Keratinocyte (primary cell): ENCODE data around the gene DMRT3. TPM values are rescaled to one million over a fixed set of nuclear protein-coding genes. Genes with fewer than 3 reads are reported as not detected.

Experiments used
- DNase-seq: peaks from one replicate; pipeline ENCODE4 v3.0.0-alpha.2; 2011; ENCODE audit warnings: low read depth, missing footprints, low spot score
- FAIRE-seq: peaks from 2 replicates; lab custom pipeline; 2011; peaks lifted over from hg19 to GRCh38; lab: Jason Lieb, UNC
- H2AFZ ChIP-seq: 2 replicates; pipeline ENCODE4 v1.6.0; 2012; ENCODE audit warnings: low read length, control low read depth, inconsistent platforms; ENCODE audit not compliant: control insufficient read depth
- H3K27ac ChIP-seq: 2 replicates; pipeline ENCODE4 v1.5.1; 2011; ENCODE audit warnings: low read length; ENCODE audit not compliant: control insufficient read depth, insufficient read depth
- H3K27me3 ChIP-seq: 3 replicates; pipeline ENCODE4 v1.6.0; 2011; ENCODE audit warnings: low read length; ENCODE audit not compliant: control insufficient read depth, insufficient read depth; ENCODE audit errors: extremely low read depth
- H3K36me3 ChIP-seq, 2 experiments: 2 replicates in 1 of 2; 3 replicates in 1 of 2; pipeline ENCODE4 v1.5.1; 2011; ENCODE audit warnings: low read length in 2 of 2, mild to moderate bottlenecking in 1 of 2; ENCODE audit not compliant: control insufficient read depth in 2 of 2, insufficient read depth in 2 of 2; ENCODE audit errors: extremely low read depth in 1 of 2
- H3K4me1 ChIP-seq: 3 replicates; pipeline ENCODE4 v1.5.1; 2011; ENCODE audit warnings: low read length; ENCODE audit not compliant: control insufficient read depth, insufficient read depth; ENCODE audit errors: extremely low read depth
- H3K4me2 ChIP-seq: 3 replicates; pipeline ENCODE4 v1.6.0; 2011; ENCODE audit warnings: low read depth, low read length; ENCODE audit not compliant: control insufficient read depth, insufficient read depth; ENCODE audit errors: extremely low read depth
- H3K4me3 ChIP-seq, 3 experiments: fragments of 200-600 bp in 1 of 3; sonication (generic) in 1 of 3; 2 replicates in 2 of 3; 3 replicates in 1 of 3; pipeline ENCODE4 v1.5.1; 2011 to 2016; ENCODE audit warnings: low read length in 3 of 3, mild to moderate bottlenecking in 3 of 3, control low read depth in 2 of 3, inconsistent platforms in 1 of 3, low read depth in 1 of 3, mixed read lengths in 1 of 3, mixed run types in 1 of 3, moderate library complexity in 1 of 3; ENCODE audit not compliant: control insufficient read depth in 2 of 3, insufficient read depth in 2 of 3; ENCODE audit errors: extremely low read depth in 1 of 3
- H3K79me2 ChIP-seq: 2 replicates; pipeline ENCODE4 v1.6.0; 2012; ENCODE audit warnings: low read length; ENCODE audit not compliant: control insufficient read depth, insufficient read depth
- H3K9ac ChIP-seq: 3 replicates; pipeline ENCODE4 v1.6.0; 2011; ENCODE audit warnings: low read length; ENCODE audit not compliant: control insufficient read depth, insufficient read depth; ENCODE audit errors: extremely low read depth
- H3K9me1 ChIP-seq: 3 replicates; pipeline ENCODE4 v1.6.0; 2011; ENCODE audit warnings: low read length; ENCODE audit not compliant: control insufficient read depth, insufficient read depth; ENCODE audit errors: extremely low read depth
- H3K9me3 ChIP-seq: 2 replicates; pipeline ENCODE4 v1.5.1; 2012; ENCODE audit warnings: low read depth, low read length; ENCODE audit not compliant: control insufficient read depth
- H4K20me1 ChIP-seq: 3 replicates; pipeline ENCODE4 v1.6.0; 2011; ENCODE audit warnings: low read length; ENCODE audit not compliant: control insufficient read depth, insufficient read depth; ENCODE audit errors: extremely low read depth
- CTCF ChIP-seq, 3 experiments: IDR thresholded peaks in 1 of 3; conservative IDR thresholded peaks in 1 of 3; optimal IDR thresholded peaks in 1 of 3; 2 replicates in 2 of 3; 3 replicates in 1 of 3; pipeline versions ENCODE3 to v1.5.1; 2011; ENCODE audit warnings: low read length in 3 of 3, mild to moderate bottlenecking in 3 of 3, moderate library complexity in 2 of 3, control low read depth in 1 of 3, inconsistent platforms in 1 of 3; ENCODE audit not compliant: insufficient read depth in 2 of 3; ENCODE audit errors: extremely low read depth in 1 of 3
- EZH2 ChIP-seq: IDR thresholded peaks from one replicate; pipeline ENCODE4 v1.6.1; 2012; ENCODE audit warnings: inconsistent platforms, mild to moderate bottlenecking, low read length, moderate library complexity
- dilution Hi-C: fragments of 300-500 bp; cut with MboI; formaldehyde crosslinking; loops from one replicate; pipeline ENCODE4 v1.7.0; 2020; ENCODE audit warnings: low sequenced_read_pairs; ENCODE audit not compliant: extremely low pct_ligation_motif_present
- polyA plus RNA-seq, 5 experiments: library from polyadenylated mRNA; depleted of rRNA in 3 of 5; stranded (reverse) in 3 of 5; stranded (forward) in 1 of 5; unstranded in 1 of 5; fragments of >200 nt; gene quantifications; 1 replicate in 1 of 5; 2 replicates in 3 of 5; 3 replicates in 1 of 5; pipeline versions ENCODE4 v1.2.1 to v1.2.3, GENCODE V29; 2011 to 2012; ENCODE audit warnings: missing spikeins in 2 of 5, low read depth in 1 of 5, low replicate concordance in 1 of 5

DMRT3 gene
- polyA plus RNA-seq, 1 donor (not counting 4 experiments of a cell fraction or from before 2014, with no cell fraction given) = not detected

GRCh38 chr9:1005043-1005667 lies 28.7 kb downstream of the DMRT3 start:
- H3K4me3 ChIP-seq = no peak overlapping the region
- H3K79me2 ChIP-seq = no peaks in the 10 kb centered on the region
- DNase-seq (peak; percentile 13), FAIRE-seq (peak; percentile 32)
- no peak overlapping the region for H3K4me2 ChIP-seq
- H2AFZ ChIP-seq = no peak overlapping the region
- H3K9me1 ChIP-seq = no peaks in the 10 kb centered on the region
- no peaks in the 10 kb centered on the region for H3K9me3 ChIP-seq
- H3K9ac ChIP-seq = no peak overlapping the region
- H3K27me3 ChIP-seq = no peaks in the 10 kb centered on the region
- peak; percentile 62 to 76 (median 70) for TF ChIP-seq CTCF (optimal IDR thresholded peaks at IDR 0.05 in 1 of 3, IDR thresholded peaks at IDR 0.05 in 1 of 3, conservative IDR thresholded peaks at IDR 0.05 in 1 of 3; ENCODE audit: extremely low read depth in 1 of 3, insufficient read depth in 2 of 3, low read length in 3 of 3)
- TF ChIP-seq EZH2 = no peak
- peaks cover 5% of the 10 kb centered on the region for H3K4me1 ChIP-seq
- no peak overlapping the region for H3K27ac ChIP-seq
- H4K20me1 ChIP-seq = no peaks in the 10 kb centered on the region
- no peaks in the 10 kb centered on the region for H3K36me3 ChIP-seq
- dilution Hi-C loops = no loop called here

DNA sequence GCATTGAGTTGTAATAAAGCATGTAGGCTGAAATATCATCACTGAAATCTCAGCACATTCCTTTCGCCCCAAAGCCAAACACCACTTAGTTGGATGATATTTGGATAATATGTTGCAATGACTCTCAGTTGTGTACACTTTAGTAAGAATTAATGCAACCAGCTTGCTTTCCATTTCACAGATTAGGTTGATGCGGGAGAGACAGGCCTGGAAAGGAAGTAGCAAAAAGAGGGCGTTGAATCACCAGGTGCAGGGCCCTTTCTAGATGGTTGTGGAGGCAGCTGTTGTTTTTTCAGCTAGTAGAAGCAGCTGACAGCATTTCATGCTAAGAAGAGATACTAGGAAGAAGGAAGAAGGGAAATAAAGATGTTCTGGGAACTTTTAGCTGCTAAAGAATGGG lies 30.9 kb downstream of the DMRT3 start:
- H4K20me1 ChIP-seq = no peaks in the 10 kb centered on the region
- no peak overlapping the region for H3K27ac ChIP-seq
- H3K9me1 ChIP-seq = no peaks in the 10 kb centered on the region
- H3K4me1 ChIP-seq = peaks cover 5% of the 10 kb centered on the region
- H3K79me2 ChIP-seq = no peaks in the 10 kb centered on the region
- FAIRE-seq (no peak), DNase-seq (no peak)
- H3K27me3 ChIP-seq = no peaks in the 10 kb centered on the region
- no peak overlapping the region for H3K4me2 ChIP-seq
- no peaks in the 10 kb centered on the region for H3K9me3 ChIP-seq
- dilution Hi-C loops = no loop called here
- no peak overlapping the region for H2AFZ ChIP-seq
- no peak overlapping the region for H3K9ac ChIP-seq
- H3K4me3 ChIP-seq = no peak overlapping the region
- no peaks in the 10 kb centered on the region for H3K36me3 ChIP-seq
- TF ChIP-seq EZH2 (no peak), CTCF (optimal IDR thresholded peaks at IDR 0.05 in 1 of 3, IDR thresholded peaks at IDR 0.05 in 1 of 3, conservative IDR thresholded peaks at IDR 0.05 in 1 of 3; ENCODE audit: extremely low read depth in 1 of 3, insufficient read depth in 2 of 3, low read length in 3 of 3) (no peak)
